OCI-LY1 (cell line): ENCODE results near the gene TBX4.

Experiments used
- CTCF ChIP-seq: fragments of 200-600 bp; sonication (generic), shearing (Covaris generic); IDR thresholded peaks from 2 replicates; pipeline ENCODE4 v1.5.1; 2017; ENCODE audit warnings: mild to moderate bottlenecking, antibody characterized with exemption, low read length, moderate library complexity, mixed read lengths
- EZH2 ChIP-seq: fragments of 200-600 bp; sonication (generic), shearing (Covaris generic); IDR thresholded peaks from 2 replicates; pipeline ENCODE4 v1.8.0; 2017; ENCODE audit warnings: borderline replicate concordance, mixed run types, mild to moderate bottlenecking, antibody characterized with exemption, low read length, moderate library complexity, mixed read lengths

- TF ChIP-seq CTCF (no peak), EZH2 (no peak)
Measured at GRCh38 chr17:61449707-61450640, 2.2 kb upstream of the TBX4 start.
